HuH-7.5 (cell line): ENCODE results near the gene CD8B2.
"Not testable (repeated sequence)": the region's sequence is repeated elsewhere in the genome, so short reads cannot be mapped to it uniquely, and the experiment has no call there.

ENCODE experiments used
- DNase-seq: peaks from one replicate; pipeline ENCODE4 v3.0.0; 2011; ENCODE audit warnings: low spot score

The CD8B2 gene

DNA sequence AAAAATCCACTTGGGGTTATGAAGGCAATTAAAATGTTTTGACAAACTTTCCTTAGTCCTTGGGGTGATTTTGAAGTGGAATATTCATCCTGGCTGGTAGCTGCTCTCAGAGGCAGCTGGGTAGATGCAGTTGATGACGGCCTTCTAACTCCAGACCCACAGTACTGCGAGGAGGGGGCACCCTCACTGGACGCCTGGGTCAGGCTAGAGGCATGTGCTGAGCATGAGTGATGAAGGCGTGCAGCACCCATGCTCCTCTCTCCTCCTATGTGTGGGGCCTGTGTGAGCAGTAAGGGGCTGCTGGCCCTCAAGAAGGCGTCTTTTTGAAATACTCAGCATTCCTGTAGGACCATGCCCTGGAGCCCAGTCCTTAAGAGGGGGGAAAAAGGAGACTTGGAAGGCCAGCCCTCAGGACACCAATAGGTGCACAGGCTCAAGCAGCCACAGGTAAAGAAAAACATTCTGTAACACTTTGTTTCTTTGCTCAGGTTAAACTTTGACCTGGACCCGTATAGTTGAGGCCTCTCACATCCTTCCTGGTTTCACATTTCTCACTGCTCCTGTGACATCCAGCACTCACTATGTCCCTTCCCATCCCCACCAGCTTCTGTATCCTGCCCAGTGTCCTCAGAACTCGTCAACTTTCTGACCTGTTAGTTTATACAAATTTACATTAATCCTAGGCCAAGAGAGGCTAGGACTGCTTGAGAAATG is 64.4 kb downstream of the CD8B2 start:
- no peak for DNase-seq

DNA sequence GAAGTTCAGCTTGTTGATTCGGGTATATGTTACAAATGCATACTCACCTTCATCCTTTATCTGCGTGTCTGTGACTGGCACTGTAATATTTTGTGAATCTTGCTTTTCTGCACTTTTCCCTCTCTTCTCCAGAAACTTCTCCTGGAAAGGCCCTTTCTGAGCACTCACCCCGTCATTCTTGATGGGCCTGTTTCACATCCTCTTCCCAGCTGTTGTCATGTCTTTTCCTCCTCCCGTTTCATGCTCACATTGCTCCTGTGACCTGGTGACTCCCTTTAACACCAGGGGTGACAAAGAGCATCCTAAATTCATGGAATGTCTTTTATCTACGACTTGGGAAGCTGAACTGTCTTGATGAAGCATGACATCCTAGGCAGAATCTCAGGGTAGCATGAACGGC is 65.8 kb downstream of the CD8B2 start:
- no peak for DNase-seq

DNA sequence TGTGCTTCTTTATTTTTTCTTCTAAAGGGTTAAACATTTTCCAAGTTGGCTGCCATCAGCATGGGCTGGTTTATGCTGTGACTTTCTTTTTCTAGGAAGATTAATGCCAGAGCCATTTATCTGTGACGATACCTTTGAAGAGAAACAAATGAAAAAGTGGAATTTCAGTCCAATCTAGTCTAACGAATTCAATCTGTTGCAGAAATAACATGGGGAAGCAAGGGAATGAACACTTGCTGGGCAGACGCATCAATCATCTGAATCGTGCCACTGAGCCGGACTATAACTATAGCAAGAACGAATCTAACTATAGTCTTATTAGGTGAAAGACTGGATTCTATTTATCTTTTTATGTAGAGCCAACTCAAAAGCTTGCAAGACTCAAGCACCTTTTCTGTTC is 66.2 kb downstream of the CD8B2 start:
- DNase-seq: no peak

DNA sequence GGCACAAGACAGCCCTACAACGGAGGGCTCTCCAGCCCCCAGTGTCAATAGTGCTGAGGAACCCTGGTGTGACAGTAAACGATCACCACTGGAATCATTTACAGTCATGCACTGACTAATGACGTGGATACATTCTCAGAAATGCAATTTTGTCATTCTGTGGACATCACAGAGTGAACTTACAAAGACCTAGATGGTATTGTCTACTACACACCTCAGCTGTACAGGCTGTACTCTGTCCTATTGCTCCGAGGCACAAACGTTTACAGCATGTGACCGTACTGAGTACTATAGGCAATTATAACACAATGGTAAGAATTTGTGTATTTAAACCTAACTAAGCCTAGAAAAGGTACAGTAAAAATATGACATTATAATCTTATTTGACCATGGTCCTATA is 67.2 kb downstream of the CD8B2 start:
- no peak for DNase-seq

DNA sequence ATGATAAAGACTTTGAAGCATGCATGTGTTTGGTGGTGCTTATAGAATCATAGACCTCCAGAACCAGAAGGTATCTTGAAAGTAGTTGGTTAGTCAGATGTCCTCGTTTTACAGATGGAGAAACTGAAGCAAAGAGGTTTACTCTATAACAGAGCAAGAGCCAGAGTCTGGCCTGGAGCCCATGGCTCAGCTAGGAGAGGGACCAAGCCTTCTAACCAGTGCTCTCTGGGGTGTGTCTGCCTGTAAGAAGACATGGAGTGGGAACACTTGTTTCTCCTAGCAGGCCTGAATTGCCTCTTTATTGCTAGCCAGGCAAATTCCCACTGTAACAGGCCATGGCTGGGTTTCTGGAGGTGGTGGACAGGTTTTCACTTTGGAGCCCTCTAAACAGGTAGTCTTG is 67.9 kb downstream of the CD8B2 start:
- DNase-seq: no peak

DNA sequence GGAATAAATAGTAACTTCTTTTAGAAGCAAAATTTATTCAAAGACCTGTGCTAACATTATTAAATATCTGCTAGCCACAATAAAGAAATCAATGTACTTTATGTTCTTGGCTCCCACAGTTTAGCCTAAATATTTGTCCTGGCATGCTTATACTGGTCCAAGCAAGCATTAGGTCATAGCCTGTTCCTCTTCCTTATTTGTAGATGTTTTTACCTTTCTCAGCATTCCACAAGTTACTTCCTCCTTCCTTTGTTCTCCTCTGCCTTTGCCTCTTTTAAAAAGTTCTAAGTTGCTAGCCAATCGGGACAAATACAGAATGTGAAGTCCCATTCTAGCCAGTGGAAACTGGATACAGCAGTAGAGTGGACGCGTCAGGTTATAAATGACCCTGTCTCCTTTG is 72.6 kb downstream of the CD8B2 start:
- not testable (repeated sequence) for DNase-seq

DNA sequence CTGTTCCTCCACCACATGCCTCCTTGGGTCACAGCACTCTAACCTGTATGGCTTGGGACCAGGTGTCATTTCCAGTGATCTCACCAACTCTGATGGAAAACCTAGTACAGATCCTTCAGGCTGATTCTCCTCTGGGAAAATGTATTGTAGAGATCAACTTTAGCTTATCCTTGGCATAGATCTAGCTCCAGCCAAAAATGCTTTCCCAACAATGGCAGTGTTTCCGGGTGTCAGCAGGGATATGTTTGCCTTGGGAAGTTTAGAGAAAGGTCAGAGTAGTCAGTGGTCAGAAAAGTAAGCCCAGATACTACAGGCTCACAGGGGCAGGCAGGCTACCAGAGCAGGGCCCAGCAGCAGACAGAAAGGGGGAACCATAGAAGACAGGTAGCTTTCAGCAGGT is 73.6 kb downstream of the CD8B2 start:
- no peak for DNase-seq

DNA sequence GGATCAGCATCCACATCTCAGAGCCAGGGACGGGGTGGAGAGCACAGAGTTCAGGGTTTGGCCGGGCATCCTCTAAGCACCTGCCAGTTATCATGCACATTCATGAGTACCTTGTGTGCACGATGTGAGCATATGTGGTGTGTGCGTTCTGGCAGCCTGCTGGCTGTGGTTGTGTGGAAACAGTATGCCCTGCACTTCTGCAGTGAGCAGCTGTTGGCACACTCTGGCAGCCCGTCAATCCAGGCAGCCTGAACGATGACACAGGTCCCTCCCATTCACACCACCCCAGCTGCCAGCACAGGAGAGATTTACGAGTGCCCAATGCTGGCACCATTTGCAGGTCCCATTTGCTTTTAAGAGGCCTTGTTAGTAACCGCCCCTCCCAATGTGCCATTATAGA is 74.2 kb downstream of the CD8B2 start:
- no peak for DNase-seq

DNA sequence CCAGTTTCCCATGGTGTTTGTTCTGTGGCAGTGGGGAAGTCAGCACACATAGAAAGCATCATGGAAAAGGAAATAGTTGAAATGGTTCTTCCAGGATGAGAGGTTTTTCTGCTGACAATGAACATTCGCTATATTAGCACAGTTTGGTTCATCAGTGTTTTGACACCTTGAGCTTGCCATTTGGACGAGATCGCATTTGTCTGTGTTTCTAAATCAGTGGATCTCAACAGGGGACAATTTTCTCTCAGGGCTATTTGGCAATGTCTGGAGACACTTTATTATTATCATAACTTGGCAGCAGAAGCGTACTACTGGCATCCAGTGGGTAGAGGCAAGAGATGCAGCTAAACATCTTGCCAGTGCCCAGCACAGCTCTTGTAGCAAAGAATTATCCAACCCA is 74.6 kb downstream of the CD8B2 start:
- no peak for DNase-seq

DNA sequence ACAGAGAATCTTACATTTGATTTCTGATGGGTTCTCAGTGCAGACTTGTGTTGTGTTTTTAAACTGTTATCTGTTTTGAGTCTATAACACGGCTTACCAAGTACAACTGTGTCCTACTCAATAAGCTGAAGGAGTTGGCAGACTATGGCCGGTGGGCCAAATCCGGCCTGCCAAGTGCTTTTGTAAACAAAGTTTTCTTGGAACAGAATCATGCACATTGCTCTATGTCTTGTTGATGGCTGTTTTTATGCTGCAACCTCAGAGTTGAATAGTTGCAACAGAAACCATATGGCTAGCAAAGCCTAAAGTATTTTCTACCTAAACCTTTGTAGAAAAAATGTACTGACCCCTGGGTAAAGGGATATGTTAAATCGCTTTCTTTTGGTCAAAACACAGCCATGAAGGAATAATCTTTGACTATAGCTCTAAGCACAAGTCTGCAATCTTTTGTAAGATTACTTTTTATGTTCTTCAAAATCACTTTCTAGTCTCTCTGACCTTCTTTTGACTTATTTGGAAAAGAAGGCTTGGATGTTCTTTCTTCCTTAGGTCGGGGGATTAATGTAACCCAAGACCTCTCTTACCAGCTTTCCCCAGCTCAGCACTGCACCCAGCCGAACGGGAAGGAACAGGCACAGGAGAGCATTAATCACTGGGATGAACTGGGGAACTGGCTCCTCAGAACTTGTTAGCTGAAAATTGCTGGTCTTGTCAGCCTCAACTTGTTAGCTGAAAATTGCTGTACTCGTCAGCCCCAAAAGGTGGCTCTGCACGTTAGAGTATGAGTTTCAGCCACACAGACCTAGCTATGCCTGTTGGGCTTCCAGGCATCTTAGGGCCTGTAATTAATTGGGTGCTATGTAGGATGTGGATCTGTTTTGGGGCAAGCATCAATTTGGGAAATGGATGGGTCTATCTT is 75.4 kb downstream of the CD8B2 start:
- DNase-seq: no peak

DNA sequence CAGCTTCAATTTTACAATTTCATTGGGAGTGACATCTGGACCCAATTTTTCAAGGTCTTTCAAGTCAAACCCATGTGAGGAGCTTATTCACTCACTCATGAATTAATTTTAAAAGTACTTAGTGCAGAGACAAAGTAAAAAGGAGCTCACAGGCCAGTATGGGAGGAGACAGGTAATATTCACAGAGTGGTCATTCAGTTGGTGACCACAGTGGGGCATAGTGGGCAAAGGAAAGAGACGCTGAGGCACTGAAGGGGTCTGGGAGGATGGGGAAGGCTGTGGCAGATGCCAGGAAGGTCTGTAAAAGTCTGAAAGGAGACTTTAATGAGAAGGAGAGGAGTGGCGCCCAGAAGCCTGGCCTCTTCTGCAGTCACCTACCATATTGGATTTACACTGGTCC is 76.0 kb downstream of the CD8B2 start:
- DNase-seq: no peak

DNA sequence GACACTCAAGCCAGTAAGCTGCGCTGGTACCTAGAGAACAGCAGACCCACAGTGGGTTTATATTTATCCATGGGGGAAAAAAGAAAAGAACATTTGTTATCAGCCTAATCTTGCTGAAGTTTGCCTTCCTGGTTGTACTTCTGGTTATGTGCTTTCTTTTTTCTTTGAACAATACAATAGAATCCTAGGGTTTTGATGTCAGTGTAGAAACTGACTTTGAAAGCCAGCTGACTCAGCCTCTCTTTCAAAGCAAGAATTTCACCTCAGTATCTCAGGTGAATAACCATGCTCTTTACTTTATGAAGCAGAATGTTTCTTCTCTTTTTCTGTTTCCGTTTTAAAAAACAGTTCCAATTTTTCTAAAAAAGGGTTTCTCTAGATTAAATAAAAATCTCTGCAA is 78.4 kb downstream of the CD8B2 start:
- DNase-seq: no peak

DNA sequence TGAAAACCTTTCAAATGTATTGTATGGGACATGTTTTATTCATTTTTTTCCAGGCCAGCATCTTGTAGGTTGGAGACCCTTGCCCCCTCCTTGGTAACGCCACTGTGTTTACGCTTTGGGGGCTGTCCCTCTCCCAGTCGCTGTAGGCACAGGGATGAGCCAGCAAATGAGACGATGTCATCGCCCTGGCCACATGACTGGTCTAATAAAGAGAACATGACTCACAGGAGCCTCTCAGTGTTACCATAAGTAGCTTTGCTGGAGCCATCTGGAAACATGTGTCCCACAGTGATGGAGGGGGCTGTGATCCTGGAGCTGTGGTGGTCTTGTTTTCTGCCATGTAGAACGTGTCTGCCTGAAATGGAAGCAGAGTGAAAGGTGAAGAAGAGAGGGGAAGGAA is 78.9 kb downstream of the CD8B2 start:
- no peak for DNase-seq

DNA sequence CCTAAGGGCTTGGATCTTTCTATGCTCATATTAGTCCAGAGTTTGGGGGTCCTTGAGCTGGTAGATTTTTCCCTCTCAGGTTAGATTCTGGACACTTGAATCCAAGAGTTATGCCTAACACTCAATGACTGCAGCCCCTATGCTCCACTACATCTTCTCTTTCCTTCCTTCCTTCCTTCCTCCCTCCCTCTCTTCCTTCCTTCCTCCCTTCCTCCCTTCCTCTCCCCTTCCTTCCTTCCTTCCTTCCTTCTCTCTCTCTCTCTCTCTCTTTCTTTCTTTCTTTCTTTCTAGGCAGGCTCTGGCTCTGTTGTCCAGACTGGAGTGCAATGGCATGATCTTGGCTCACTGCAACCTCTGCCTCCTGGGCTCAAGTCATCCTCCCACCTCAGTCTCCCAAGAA is 79.3 kb downstream of the CD8B2 start:
- DNase-seq: not testable (repeated sequence)

DNA sequence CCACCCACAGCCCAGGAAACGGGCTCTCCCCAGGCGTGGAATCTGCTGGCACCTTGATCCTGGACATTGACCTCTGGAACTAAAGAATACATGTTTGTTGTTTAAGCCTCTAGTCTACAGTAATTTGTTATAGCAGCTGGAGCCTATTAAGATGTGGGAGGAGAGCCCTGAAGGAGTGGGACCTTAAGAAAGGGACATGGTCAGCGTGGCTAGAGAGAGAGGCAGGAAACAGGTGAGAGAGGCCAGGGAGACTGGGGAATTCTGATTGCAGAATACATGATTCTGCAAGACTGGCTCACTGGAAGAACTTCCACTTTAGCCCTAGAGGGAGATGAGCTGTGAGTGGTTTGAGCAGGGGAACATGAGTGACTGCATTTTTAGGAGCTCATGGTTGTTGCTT is 83.2 kb downstream of the CD8B2 start:
- DNase-seq: no peak
